Hepatic stellate cell (primary cell): ENCODE data around the gene LRPPRC.

Experiments
- DNase-seq: peaks from one replicate; pipeline ENCODE4 v3.0.0; 2011; ENCODE audit warnings: low spot score

LRPPRC gene

GRCh38 chr2:43906448-43907109, 89.2 kb downstream of the LRPPRC start:
- no peak for DNase-seq

GRCh38 chr2:43905871-43906270, 89.9 kb downstream of the LRPPRC start:
- DNase-seq, result no peak

GRCh38 chr2:43905371-43905803, 90.4 kb downstream of the LRPPRC start:
- DNase-seq, result no peak

DNA sequence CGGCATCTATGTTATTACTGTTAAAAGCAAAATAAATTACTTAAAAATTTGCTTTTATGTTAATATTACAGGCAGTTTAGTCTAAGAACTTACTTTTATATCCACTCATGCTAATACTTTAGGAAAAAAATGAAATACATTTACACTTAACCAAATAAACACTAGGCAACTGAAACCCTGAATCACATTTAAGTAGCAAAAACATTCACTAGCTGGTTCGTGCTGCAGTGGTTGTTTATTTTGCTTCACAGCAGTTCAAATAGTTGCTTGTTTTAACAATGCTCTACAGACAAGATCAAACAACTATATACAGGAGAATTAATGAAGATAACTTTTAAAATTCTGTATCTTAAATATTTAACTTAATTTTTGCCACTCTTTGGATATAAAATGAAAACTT, 96.2 kb downstream of the LRPPRC start:
- DNase-seq, result no peak

DNA sequence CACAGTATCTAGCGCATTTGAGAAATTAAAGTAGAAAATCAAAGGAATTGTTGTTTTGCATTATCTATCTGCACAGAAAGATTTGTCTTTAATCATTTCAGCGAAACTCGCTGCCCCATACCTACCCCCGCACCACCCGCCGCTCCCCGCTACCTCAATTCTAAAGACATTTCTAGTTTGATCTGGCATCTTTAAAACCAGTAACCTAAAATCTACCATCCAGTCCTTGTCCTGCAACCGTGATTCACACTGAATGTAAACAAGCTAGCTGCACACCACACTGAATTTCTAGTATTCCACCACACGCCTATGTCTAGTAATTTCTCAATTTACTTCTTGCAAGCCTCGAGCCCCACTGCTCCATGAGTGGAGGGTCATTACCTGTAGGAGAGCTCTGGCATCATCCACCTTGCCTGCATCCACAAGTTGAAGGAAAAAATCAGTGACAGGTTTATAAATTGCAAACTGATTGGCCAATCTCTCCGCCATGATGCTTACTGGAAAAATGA, 96.9 kb downstream of the LRPPRC start:
- no peak for DNase-seq

DNA sequence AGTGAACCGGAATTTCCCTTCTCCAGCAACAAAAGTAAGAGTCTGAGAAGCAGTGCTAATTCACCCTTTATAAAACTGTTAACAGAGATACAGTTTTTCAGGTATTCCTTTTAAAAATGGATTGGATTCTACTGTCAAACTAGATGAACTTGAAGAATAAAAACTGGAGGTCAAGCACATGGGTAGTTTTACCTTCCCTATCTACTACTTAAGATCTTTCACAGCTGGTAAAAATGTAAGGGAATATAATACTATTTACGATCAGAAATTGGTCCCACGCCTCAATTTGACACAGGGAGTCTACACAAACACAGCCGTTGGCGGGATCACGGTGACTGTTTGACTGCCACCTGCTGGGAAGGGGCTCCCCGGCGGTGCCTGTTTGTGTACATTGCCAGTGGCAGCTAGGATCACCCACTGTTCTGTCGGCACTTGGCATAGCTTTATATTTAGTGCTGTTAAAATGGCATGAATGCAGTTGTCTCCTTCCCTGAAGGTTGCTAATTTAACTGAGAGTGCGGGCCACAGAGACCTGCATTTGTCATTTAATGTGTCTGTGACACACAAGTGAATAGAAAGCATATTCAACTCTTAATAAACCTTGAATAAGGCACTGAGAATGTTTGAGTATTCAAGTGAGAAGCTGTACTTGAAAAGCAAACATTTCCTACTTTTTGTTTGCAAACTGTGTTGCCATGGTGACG, 97.5 kb downstream of the LRPPRC start:
- DNase-seq, result no peak

DNA sequence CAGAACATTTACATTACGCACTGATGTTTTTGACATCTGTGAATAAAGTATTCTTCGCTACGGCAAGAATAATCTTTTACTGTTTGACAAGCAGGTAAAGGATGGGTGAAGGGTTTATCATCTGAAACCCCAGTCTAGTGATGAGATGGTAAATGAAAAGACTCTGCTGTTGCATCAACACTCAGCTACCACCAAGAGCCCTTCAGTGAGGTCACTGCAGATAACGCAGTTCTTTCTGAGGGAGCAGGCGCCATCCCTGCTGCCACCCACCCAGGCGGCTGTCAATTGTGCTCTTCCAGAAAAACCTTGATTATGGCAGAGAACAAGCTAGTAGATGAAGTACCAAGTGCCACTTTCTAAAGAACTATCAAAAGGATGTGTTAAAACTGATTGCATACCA, 98.3 kb downstream of the LRPPRC start:
- no peak for DNase-seq

GRCh38 chr2:43896906-43897305, 98.9 kb downstream of the LRPPRC start:
- DNase-seq, result no peak

GRCh38 chr2:43894743-43895142, 101.0 kb downstream of the LRPPRC start:
- no peak for DNase-seq

- DNase-seq, result no peak
Observed at GRCh38 chr2:43890855-43891254, 104.9 kb downstream of the LRPPRC start.

DNA sequence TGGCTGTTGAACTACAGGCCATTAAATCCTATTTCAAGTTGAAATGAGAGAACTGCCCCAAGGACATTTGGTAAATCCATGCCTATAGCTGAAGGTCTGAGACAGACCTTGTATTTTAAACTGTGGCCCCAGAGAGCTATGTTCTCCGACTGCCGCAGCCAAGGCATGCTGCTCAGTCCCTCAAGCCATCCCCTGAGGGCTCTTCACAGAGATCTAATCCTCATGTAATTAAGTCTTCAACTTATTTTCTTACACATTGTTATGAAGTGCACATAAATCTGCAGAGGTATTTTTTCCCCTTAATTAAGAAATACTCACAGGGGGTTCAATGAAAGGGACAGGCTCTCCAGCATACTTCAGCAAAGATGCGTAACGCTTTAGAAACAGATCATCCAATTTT, 106.4 kb downstream of the LRPPRC start:
- no peak for DNase-seq

DNA sequence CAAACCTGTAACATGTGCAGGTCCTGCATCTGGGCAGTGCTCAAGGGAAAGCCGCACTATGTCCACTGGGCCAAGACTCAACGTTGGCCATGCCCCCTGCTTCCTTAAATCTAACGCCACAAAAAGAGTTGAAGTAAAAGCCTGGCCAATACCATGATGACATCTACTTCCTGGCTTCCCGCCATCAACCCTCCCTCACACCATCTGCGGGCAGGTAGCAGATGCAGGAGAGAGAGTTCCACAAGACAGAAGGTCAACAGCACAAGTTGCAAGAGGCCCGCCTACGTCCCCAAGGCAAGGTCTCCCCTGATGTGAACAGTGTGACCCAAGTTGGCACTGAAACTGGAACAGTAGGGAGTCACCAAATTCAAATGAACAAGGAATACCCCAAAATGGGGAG, 108.6 kb downstream of the LRPPRC start:
- DNase-seq, result no peak

GRCh38 chr2:43885132-43885632, 110.6 kb downstream of the LRPPRC start:
- DNase-seq, result no peak

GRCh38 chr2:43884689-43885088, 111.1 kb downstream of the LRPPRC start:
- DNase-seq, result no peak

DNA sequence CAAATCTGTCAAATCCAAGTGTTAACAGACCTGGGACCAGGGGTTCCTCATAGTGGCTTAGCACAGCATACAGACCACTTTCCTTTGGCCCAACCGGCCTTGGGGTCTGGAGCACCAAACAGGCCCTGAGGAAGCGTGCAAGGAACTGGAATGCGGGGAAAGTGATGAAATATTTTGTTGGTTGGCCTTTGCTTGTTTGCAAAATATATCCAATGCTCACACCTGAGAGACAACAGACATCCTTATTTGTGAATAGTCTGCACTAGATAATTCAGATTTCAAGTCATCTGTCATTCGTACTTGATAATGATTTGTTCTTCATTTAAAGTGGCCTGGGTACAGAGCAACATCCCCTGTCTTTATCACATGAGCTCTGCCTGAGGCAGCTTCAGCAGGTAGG, 113.5 kb downstream of the LRPPRC start:
- DNase-seq, result no peak

DNA sequence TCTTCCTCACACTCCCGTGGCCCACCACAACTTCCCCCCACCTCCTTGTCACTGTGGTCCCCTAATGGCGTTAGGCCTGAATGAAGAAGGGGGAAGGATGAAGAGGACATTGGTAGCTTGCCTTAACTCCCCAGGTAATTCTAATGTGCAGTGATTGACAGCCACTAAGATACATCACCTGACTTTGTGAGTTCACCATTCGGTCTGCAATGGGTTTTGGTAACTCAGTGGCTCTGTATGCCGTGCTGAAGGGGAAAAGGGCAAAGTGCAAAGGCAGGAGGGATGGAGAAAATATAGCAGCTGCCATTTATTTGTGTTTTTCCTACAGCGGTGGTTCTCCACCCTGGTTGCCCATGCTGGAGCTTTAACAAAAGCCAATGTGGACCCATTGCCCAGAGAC, 114.8 kb downstream of the LRPPRC start:
- no peak for DNase-seq

DNA sequence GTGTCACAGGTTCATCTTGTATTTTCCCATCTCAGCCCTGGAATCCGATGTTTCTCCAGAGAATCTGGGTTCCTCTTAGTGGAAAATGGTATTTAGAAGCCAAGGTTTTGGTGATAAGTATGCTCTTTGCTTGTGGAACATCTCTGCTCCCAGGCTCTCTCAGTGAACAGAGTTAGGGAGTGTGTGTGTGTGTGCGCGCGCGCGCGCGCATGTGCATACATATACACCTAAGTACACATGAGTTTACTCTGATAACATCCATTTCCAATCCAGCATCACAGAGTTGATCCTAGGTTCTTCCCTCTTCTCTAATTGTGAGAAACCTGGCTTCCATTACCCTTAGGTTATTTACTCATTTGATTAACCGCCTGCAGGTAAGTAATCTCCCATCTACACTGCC, 115.3 kb downstream of the LRPPRC start:
- no peak for DNase-seq

- no peak for DNase-seq
Observed at GRCh38 chr2:43879261-43879660, 116.5 kb downstream of the LRPPRC start.

GRCh38 chr2:43877782-43878464, 117.9 kb downstream of the LRPPRC start:
- peak; percentile 79 for DNase-seq

GRCh38 chr2:43874776-43875451, 120.9 kb downstream of the LRPPRC start:
- no peak for DNase-seq

- no peak for DNase-seq
Observed at GRCh38 chr2:43872151-43872550, 123.6 kb downstream of the LRPPRC start.

GRCh38 chr2:43855292-43855691, 140.5 kb downstream of the LRPPRC start:
- no peak for DNase-seq
